ENCODE results near the gene ABCG5.

Gene ABCG5

DNA sequence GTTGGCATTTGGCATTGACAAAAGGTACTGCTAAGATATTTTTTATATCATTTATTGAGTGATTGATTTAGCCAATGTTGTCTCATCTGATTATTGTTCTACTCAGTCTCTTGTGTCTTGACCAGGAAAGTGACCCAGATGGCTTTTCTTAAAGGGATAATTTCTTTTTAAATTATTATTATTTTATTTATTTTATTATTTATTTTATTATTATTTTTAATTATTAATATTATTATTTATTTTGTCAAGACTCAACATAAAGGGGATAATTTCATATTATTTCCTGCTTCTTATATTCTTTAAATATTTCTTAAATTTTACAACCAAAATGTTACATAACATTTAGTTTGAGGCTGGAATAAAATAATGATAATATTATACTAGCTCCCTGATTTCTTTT is 37.7 kb downstream of the ABCG5 start:
- Histone ChIP-seq H3K27ac (ENCODE audit: low read depth, low read length) (no peak overlapping the region), H3K9me3 (ENCODE audit: insufficient read depth, low read depth, low read length) (no peaks in the 10 kb centered on the region), H3K27me3 (ENCODE audit: insufficient read depth, low read length) (no peaks in the 10 kb centered on the region), H3K4me3 (ENCODE audit: low read length) (no peak overlapping the region), H3K36me3 (ENCODE audit: insufficient read depth, low read length) (no peaks in the 10 kb centered on the region), H3K9ac (ENCODE audit: low read depth, low read length) (no peak overlapping the region), H3K4me1 (ENCODE audit: insufficient read depth, low read length) (no peaks in the 10 kb centered on the region)

DNA sequence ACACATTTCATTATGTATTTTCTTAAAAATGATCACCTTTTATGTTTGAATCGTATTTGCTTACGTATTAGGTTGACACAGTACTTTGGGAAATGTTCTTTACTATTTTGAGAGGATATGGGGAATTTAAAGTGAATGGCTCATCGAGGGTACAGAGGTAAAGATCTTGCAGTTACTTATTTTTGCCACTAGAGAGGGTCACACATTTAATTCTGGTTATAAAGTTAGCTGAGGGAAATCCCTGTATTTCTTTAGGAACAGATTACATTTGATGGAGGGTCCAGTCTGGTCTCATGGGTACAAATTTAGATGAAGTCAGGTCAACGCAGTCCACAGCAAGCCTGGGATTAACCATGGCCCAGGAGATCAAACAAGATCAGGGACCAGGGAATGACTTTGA is 40.3 kb downstream of the ABCG5 start:
- no peak overlapping the region for H3K4me3 ChIP-seq (ENCODE audit: low read length)
- no peaks in the 10 kb centered on the region for H3K27me3 ChIP-seq (ENCODE audit: insufficient read depth, low read length)
- no peaks in the 10 kb centered on the region for H3K9me3 ChIP-seq (ENCODE audit: insufficient read depth, low read depth, low read length)
- no peak overlapping the region for H3K27ac ChIP-seq (ENCODE audit: low read depth, low read length)
- no peaks in the 10 kb centered on the region for H3K36me3 ChIP-seq (ENCODE audit: insufficient read depth, low read length)
- 68% methylated on average over 4 of the region's 4 CpGs for WGBS
- no peaks in the 10 kb centered on the region for H3K4me1 ChIP-seq (ENCODE audit: insufficient read depth, low read length)
- H3K9ac ChIP-seq (ENCODE audit: low read depth, low read length): no peak overlapping the region

DNA sequence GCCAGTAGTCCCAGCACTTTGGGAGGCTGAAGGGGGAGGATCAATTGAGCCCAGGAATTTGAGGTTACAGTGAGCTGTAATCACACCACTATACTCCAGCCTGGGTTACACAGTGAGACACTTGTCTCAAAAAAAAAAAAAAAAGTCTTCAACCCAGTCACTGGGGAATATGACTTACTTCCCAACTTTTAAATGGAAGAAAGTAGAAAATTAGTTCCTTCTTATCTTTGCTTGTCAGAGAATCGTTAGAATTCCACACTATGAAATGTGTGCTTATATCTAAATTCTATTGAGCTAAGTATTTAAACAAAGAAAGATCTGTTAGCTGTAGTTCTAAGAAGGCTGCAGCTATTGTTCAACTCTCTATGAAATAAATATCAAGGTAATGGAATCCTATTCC is 42.4 kb downstream of the ABCG5 start:
- Histone ChIP-seq H3K27me3 (ENCODE audit: insufficient read depth, low read length) (no peaks in the 10 kb centered on the region), H3K9ac (ENCODE audit: low read depth, low read length) (no peak overlapping the region), H3K4me3 (ENCODE audit: low read length) (no peak overlapping the region), H3K36me3 (ENCODE audit: insufficient read depth, low read length) (no peaks in the 10 kb centered on the region), H3K27ac (ENCODE audit: low read depth, low read length) (no peak overlapping the region), H3K9me3 (ENCODE audit: insufficient read depth, low read depth, low read length) (no peaks in the 10 kb centered on the region), H3K4me1 (ENCODE audit: insufficient read depth, low read length) (no peaks in the 10 kb centered on the region)
- WGBS: no CpG with 5 or more reads among the region's 1 CpG

DNA sequence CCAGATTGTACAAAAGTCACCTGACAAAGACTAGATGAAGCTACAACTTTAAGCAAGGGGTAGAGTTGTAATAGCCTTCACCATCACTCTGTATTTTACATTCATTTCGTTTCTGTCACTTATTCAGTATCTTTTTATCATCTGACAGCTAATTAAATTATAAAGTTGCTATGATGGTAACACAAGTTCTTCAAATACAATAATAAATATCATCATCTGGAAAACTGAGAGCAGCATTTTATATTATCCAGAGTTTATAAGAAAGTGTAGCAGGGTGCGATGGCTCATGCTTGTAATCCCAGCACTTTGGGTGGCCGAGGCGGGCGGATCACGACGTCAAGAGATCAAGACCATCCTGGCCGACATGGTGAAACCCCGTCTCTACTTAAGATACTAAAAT is 43.7 kb downstream of the ABCG5 start:
- Histone ChIP-seq H3K27me3 (ENCODE audit: insufficient read depth, low read length) (no peaks in the 10 kb centered on the region), H3K4me3 (ENCODE audit: low read length) (no peak overlapping the region), H3K27ac (ENCODE audit: low read depth, low read length) (no peak overlapping the region), H3K36me3 (ENCODE audit: insufficient read depth, low read length) (no peaks in the 10 kb centered on the region), H3K9me3 (ENCODE audit: insufficient read depth, low read depth, low read length) (no peaks in the 10 kb centered on the region), H3K9ac (ENCODE audit: low read depth, low read length) (no peak overlapping the region), H3K4me1 (ENCODE audit: insufficient read depth, low read length) (no peaks in the 10 kb centered on the region)
- 93% methylated on average over 8 of the region's 9 CpGs for WGBS

DNA sequence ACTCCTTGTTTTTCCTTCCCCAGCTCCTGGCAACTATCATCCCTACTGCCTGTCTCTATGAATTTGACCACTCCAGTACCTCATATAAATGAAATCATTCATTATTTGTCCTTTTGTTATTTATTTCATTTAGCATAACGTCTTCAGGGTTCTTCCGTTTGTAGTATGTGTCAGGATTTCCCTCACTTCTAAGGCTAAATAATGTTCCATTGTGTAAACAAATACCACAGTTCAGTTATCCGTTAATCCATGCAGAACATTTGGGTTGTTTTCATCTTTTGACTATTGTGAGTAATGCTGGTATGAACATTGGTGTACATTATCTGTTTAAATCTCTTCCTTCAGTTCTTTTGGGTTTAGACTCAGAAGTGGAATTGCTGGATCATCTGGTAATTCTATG is 46.0 kb downstream of the ABCG5 start:
- Histone ChIP-seq H3K27ac (ENCODE audit: low read depth, low read length) (no peak overlapping the region), H3K9me3 (ENCODE audit: insufficient read depth, low read depth, low read length) (no peaks in the 10 kb centered on the region), H3K9ac (ENCODE audit: low read depth, low read length) (no peak overlapping the region), H3K27me3 (ENCODE audit: insufficient read depth, low read length) (no peaks in the 10 kb centered on the region), H3K4me3 (ENCODE audit: low read length) (no peak overlapping the region), H3K36me3 (ENCODE audit: insufficient read depth, low read length) (no peaks in the 10 kb centered on the region), H3K4me1 (ENCODE audit: insufficient read depth, low read length) (no peaks in the 10 kb centered on the region)
- 92% methylated on average over 2 of the region's 3 CpGs for WGBS

DNA sequence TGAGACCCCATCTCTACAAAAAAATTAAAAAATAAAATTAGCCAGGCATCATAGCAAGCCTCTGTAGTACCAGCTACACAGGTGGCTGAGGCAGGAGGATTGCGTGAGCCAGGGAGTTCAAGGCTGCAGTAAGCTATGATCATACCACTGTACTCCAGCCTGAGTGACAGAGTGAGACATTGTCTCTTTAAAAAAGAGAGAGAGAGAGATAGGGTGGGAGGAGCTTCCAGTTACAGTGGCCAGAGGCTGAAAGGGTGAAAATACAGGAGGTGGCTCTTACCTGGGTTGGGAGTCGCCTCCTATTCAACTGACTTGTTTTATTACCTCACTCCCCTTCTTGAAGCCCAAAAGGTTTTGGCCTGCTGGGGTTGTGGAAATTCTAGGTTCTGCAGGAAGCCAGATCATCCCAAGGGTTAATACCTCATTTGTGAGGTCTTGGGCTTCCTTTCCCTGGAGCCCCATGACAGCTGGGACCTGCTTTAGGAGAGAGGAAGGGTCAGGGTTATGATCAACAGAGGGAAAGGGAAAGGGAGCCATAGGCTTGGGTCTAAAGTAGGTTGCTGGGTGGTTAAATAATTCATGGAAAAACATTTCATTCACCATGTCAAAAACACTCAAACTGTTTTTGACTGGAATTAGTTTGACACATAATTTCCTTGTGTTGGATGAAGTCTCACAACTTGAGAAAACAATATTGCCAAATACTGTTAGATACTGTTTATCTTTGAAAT is 47.4 kb downstream of the ABCG5 start:
- Histone ChIP-seq H3K9me3 (ENCODE audit: insufficient read depth, low read depth, low read length) (no peaks in the 10 kb centered on the region), H3K27ac (ENCODE audit: low read depth, low read length) (no peak overlapping the region), H3K36me3 (ENCODE audit: insufficient read depth, low read length) (no peaks in the 10 kb centered on the region), H3K4me3 (ENCODE audit: low read length) (no peak overlapping the region), H3K27me3 (ENCODE audit: insufficient read depth, low read length) (no peaks in the 10 kb centered on the region), H3K9ac (ENCODE audit: low read depth, low read length) (no peak overlapping the region), H3K4me1 (ENCODE audit: insufficient read depth, low read length) (no peaks in the 10 kb centered on the region)
- WGBS: 96% methylated on average over 1 of the region's 2 CpGs

DNA sequence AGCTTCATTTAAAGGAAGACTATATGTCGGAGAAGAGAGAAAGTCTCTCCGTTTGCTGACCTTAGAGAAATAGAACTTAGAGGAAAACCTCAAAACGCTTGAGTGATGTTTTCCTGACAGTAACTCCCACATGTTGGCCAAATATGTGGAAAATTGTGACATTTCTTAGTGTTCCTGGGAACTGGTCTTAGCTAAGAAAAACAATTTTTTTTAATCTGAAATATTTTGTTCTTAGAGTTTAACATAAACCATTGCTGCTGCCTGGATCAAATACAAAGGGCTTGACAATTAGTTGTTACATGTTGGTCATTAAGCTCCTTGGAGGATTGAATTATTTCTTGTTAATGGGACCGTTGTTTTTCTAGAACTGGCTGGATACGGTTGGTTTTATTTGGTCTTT is 48.5 kb downstream of the ABCG5 start:
- Histone ChIP-seq H3K27ac (ENCODE audit: low read depth, low read length) (no peak overlapping the region), H3K9ac (ENCODE audit: low read depth, low read length) (no peak overlapping the region), H3K36me3 (ENCODE audit: insufficient read depth, low read length) (no peaks in the 10 kb centered on the region), H3K27me3 (ENCODE audit: insufficient read depth, low read length) (no peaks in the 10 kb centered on the region), H3K4me1 (ENCODE audit: insufficient read depth, low read length) (no peaks in the 10 kb centered on the region), H3K9me3 (ENCODE audit: insufficient read depth, low read depth, low read length) (no peaks in the 10 kb centered on the region), H3K4me3 (ENCODE audit: low read length) (no peak overlapping the region)
- WGBS: 97% methylated on average over 4 of the region's 5 CpGs

DNA sequence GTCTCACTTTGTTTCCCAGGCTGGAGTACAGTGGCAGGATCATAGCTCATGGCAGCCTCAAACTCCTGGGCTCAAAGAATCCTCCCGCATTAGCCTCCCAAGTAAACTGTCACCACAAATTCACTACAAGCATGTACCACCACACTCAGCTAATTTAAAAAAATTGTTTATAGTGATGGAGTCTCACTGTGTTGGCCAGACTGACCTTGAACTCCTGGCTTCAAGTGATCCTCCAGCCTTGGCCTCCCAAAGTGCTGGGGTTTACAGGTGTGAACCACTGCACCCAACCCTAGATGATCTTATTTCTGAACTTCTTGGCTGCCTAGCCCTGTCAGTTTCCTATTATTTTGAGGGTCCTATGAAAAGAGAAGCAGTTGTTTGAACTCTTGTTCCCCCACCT is 50.0 kb downstream of the ABCG5 start:
- H3K4me3 ChIP-seq (ENCODE audit: low read length): no peak overlapping the region
- H3K9ac ChIP-seq (ENCODE audit: low read depth, low read length): no peak overlapping the region
- H3K27ac ChIP-seq (ENCODE audit: low read depth, low read length): no peak overlapping the region
- H3K36me3 ChIP-seq (ENCODE audit: insufficient read depth, low read length): no peaks in the 10 kb centered on the region
- no peaks in the 10 kb centered on the region for H3K4me1 ChIP-seq (ENCODE audit: insufficient read depth, low read length)
- 93% methylated on average over 1 of the region's 1 CpG for WGBS
- H3K9me3 ChIP-seq (ENCODE audit: insufficient read depth, low read depth, low read length): no peaks in the 10 kb centered on the region
- H3K27me3 ChIP-seq (ENCODE audit: insufficient read depth, low read length): no peaks in the 10 kb centered on the region

DNA sequence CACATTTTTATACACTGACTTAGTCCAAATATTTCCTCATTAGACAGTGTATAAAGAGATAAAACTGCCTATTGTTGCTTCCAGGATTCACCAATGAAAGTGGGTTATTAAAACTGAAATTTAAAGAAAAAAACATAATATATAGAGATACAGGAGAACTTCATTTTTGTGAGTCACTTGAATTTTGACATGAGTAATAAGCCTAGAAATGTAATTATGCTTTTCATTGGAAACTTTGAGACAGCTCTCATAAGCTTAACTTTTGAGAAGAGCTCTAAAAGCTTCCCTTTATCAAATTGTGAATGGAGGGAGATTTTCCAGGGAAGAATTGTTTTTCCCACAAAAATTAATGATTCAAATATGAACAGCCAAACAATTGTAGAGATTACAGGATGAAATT is 50.7 kb downstream of the ABCG5 start:
- Histone ChIP-seq H3K9me3 (ENCODE audit: insufficient read depth, low read depth, low read length) (no peaks in the 10 kb centered on the region), H3K4me3 (ENCODE audit: low read length) (no peak overlapping the region), H3K27ac (ENCODE audit: low read depth, low read length) (no peak overlapping the region), H3K9ac (ENCODE audit: low read depth, low read length) (no peak overlapping the region), H3K27me3 (ENCODE audit: insufficient read depth, low read length) (no peaks in the 10 kb centered on the region), H3K4me1 (ENCODE audit: insufficient read depth, low read length) (no peaks in the 10 kb centered on the region), H3K36me3 (ENCODE audit: insufficient read depth, low read length) (no peaks in the 10 kb centered on the region)

DNA sequence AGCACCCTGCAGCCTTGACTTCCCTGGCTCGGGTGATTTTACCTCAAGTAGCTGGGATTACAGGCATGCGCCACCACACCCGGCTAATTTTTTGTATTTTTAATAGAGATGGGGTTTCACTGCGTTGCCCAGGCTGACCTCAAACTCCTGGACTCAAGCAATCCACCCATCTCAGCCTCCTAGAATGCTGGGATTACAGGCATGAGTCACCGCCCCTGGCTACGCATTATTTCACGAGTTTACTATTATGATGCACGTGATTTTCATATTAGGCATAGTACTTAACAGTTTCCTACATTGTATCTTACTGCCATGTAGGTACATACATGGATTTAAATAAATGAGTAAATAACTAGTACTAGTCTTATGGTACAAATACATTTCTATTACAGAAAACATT is 60.4 kb downstream of the ABCG5 start:
- Histone ChIP-seq H3K27ac (ENCODE audit: low read depth, low read length) (no peak overlapping the region), H3K9me3 (ENCODE audit: insufficient read depth, low read depth, low read length) (no peaks in the 10 kb centered on the region)
- WGBS: 95% methylated on average over 8 of the region's 8 CpGs

DNA sequence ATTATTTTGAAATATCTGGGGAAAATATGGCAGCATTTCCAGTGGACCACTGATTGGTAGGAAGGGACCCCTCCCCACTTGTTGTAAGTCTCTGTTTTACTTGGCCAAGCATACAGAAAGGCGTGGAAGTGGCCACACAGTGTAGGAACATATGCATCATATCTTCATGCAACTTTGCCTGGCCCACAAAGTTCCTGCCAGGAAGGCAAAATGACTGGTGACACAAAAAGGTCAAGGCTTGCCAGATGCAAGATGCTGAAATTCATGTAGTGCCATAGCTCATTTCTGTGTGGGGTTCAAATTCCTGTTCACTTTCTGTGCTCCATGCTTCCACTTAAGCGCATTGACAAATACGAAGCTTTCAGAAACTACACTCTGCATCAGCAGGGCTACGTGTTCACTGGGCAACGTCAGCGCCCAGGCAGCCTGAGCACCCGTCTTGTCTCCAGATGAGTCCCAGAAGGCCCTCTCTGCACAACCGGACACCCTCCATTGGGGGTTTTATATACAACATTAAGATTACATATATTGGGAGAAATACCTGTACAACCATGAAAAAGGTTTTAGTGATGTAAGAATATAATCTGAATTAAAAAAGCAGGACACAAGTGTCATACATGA is 61.2 kb downstream of the ABCG5 start:
- Histone ChIP-seq H3K9ac (ENCODE audit: low read depth, low read length) (no peak overlapping the region), H3K27me3 (ENCODE audit: insufficient read depth, low read length) (no peaks in the 10 kb centered on the region), H3K9me3 (ENCODE audit: insufficient read depth, low read depth, low read length) (no peaks in the 10 kb centered on the region), H3K27ac (ENCODE audit: low read depth, low read length) (no peak overlapping the region), H3K4me1 (ENCODE audit: insufficient read depth, low read length) (no peaks in the 10 kb centered on the region), H3K4me3 (ENCODE audit: low read length) (no peak overlapping the region), H3K36me3 (ENCODE audit: insufficient read depth, low read length) (no peaks in the 10 kb centered on the region)
- WGBS: 95% methylated on average over 7 of the region's 8 CpGs

More for the DNA sequence above, 60.4 kb downstream of the ABCG5 start:
- Histone ChIP-seq H3K36me3 (ENCODE audit: insufficient read depth, low read length) (no peaks in the 10 kb centered on the region), H3K4me1 (ENCODE audit: insufficient read depth, low read length) (no peaks in the 10 kb centered on the region), H3K4me3 (ENCODE audit: low read length) (no peak overlapping the region), H3K9ac (ENCODE audit: low read depth, low read length) (no peak overlapping the region), H3K27me3 (ENCODE audit: insufficient read depth, low read length) (no peaks in the 10 kb centered on the region)

DNA sequence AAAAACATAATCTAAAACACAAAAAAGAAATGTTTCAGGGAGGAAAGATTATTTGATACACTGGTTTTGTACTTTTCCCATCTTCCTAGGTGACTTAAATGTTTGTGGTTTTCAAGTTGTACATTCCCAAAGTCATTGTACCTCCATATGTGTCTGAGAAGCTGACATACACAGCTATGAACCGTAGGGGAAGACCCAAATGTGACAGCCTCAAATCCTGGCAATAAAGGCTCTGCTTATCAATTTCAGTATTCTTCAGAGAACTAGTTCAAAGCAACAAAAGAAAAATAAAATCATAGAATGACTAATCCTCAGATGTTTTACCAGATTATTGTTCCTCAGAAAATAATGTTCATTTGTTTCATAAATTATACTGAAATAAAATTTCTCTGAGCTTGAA is 62.3 kb downstream of the ABCG5 start:
- H3K36me3 ChIP-seq (ENCODE audit: insufficient read depth, low read length): no peaks in the 10 kb centered on the region
- no peak overlapping the region for H3K4me3 ChIP-seq (ENCODE audit: low read length)
- no peaks in the 10 kb centered on the region for H3K27me3 ChIP-seq (ENCODE audit: insufficient read depth, low read length)
- no peaks in the 10 kb centered on the region for H3K9me3 ChIP-seq (ENCODE audit: insufficient read depth, low read depth, low read length)
- H3K27ac ChIP-seq (ENCODE audit: low read depth, low read length): no peak overlapping the region
- no peak overlapping the region for H3K9ac ChIP-seq (ENCODE audit: low read depth, low read length)
- no peaks in the 10 kb centered on the region for H3K4me1 ChIP-seq (ENCODE audit: insufficient read depth, low read length)
- WGBS: 89% methylated on average over 1 of the region's 1 CpG

Measured in HUES64 (cell line).